IPS-18c (cell line): Measurements from ENCODE around the gene ZNF678.

Experiments
- H3K4me3 ChIP-seq: 2 replicates; pipeline ENCODE4 v1.7.0; 2013; ENCODE audit warnings: low read depth, mild to moderate bottlenecking, low read length, moderate library complexity; ENCODE audit not compliant: insufficient read depth
- H3K9me3 ChIP-seq: one replicate; pipeline ENCODE4 v1.6.1; 2013; ENCODE audit warnings: mild to moderate bottlenecking, low read length, moderate library complexity; ENCODE audit not compliant: control insufficient read depth, insufficient read depth

ZNF678 gene

GRCh38 chr1:227563324-227564201 is at the start of gene ZNF678:
TSS of gene ZNF678 (plus strand) at chr1:227563556. CDS start at chr1:227650992, 87,436 bp downstream.
- no peaks in the 10 kb centered on the region for H3K9me3 ChIP-seq
- peak within 1 kb of the TSS; percentile 64 for H3K4me3 ChIP-seq

GRCh38 chr1:227518876-227519275 is 44.5 kb upstream of the ZNF678 start:
- no peaks in the 10 kb centered on the region for H3K9me3 ChIP-seq

GRCh38 chr1:227521782-227522181 is 41.6 kb upstream of the ZNF678 start:
- no peak overlapping the region for H3K4me3 ChIP-seq

More at GRCh38 chr1:227518876-227519275, 44.5 kb upstream of the ZNF678 start:
- no peak overlapping the region for H3K4me3 ChIP-seq

GRCh38 chr1:227526524-227526923 is 36.8 kb upstream of the ZNF678 start:
- Histone ChIP-seq H3K4me3 (no peak overlapping the region), H3K9me3 (peaks cover 3% of the 10 kb centered on the region)

More at GRCh38 chr1:227521782-227522181, 41.6 kb upstream of the ZNF678 start:
- H3K9me3 ChIP-seq = no peaks in the 10 kb centered on the region

- H3K4me3 ChIP-seq = no peak overlapping the region
- peaks cover 17% of the 10 kb centered on the region for H3K9me3 ChIP-seq
Observed at GRCh38 chr1:227532019-227532619, 31.2 kb upstream of the ZNF678 start.

GRCh38 chr1:227540170-227541098 is 22.9 kb upstream of the ZNF678 start:
- H3K9me3 ChIP-seq = no peaks in the 10 kb centered on the region
- H3K4me3 ChIP-seq = no peak overlapping the region

GRCh38 chr1:227541129-227541528 is 22.2 kb upstream of the ZNF678 start:
- peaks cover 2% of the 10 kb centered on the region for H3K9me3 ChIP-seq
- H3K4me3 ChIP-seq = no peak overlapping the region

- H3K9me3 ChIP-seq = peaks cover 2% of the 10 kb centered on the region
- peak overlapping the region; percentile 77 for H3K4me3 ChIP-seq
Observed at GRCh38 chr1:227541796-227542152, 21.6 kb upstream of the ZNF678 start.

GRCh38 chr1:227542153-227543120 is 20.9 kb upstream of the ZNF678 start:
- Histone ChIP-seq H3K9me3 (peaks cover 2% of the 10 kb centered on the region), H3K4me3 (peak overlapping the region; percentile 77)

GRCh38 chr1:227543283-227544066 is 19.9 kb upstream of the ZNF678 start:
- Histone ChIP-seq H3K4me3 (no peak overlapping the region), H3K9me3 (peaks cover 2% of the 10 kb centered on the region)

- no peak overlapping the region for H3K4me3 ChIP-seq
- peaks cover 2% of the 10 kb centered on the region for H3K9me3 ChIP-seq
Observed at GRCh38 chr1:227544067-227545050, 19.0 kb upstream of the ZNF678 start.

- Histone ChIP-seq H3K9me3 (peaks cover 2% of the 10 kb centered on the region), H3K4me3 (no peak overlapping the region)
Observed at GRCh38 chr1:227545361-227545760, 18.0 kb upstream of the ZNF678 start.

GRCh38 chr1:227546059-227546458 is 17.3 kb upstream of the ZNF678 start:
- peaks cover 2% of the 10 kb centered on the region for H3K9me3 ChIP-seq
- no peak overlapping the region for H3K4me3 ChIP-seq

GRCh38 chr1:227546598-227547309 is 16.6 kb upstream of the ZNF678 start:
- no peak overlapping the region for H3K4me3 ChIP-seq
- peaks cover 2% of the 10 kb centered on the region for H3K9me3 ChIP-seq
